IPS-NIHi7 (cell line): ENCODE measurements around the gene LSM7.

Experiments used
- DNase-seq: peaks from one replicate; pipeline ENCODE4 v3.0.0; 2012; ENCODE audit warnings: mixed read lengths; ENCODE audit errors: extremely low spot score

Gene LSM7

GRCh38 chr19:2323707-2324106, 4.7 kb downstream of the LSM7 start:
- DNase-seq, result no peak

DNA sequence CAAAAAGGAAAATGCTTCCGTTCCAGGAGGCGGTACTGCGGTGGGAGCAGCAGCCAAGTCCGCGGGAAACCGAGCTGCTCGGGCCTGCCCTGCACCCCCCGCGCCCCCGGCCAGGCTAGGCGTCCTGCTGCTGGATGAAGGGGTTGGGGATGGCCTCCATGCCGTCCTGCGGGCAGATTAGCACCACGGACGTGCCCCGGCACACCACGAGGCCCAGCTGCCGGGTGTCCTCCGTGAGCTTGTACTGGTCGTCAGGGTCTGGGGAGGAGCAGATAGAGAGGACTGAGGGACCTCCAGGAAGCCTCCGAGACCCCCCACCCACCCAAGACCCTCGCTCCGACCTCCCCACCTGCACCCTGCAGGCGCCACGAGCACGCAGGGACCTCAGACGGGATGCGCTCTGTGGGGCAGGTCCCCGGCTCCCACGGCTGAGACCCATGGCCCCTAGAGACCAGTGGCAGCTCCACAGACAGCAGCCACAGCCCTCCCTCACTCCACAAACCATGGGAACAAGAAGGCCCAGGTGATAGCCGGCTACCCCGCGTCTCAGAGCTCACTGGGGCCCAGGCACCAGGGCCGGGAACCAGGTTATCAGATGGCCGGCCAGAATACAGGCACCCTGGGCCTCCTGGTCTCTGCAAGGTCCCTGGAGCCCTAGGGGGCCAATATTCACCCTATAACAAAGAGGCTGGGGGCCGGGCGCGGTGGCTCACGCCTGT, 6.7 kb downstream of the LSM7 start:
- no peak for DNase-seq

DNA sequence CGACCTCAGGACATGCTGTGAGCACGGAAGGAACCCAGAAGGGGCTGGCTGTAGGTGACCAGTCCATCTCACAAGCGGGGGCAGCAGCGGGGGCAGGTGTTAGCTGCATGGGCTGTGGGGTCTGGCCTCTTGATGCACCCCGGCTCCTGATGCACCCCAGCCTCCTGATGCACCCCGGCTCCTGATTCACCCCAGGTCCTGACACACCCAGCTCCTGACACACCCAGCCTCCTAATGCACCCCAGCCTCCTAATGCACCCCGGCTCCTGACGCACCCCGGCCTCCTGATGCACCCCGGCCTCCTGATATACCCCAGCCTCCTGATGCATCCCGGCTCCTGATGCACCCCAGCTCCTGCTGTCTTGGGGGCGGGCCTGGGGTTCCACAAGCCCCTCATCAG, 7.4 kb downstream of the LSM7 start:
- DNase-seq, result no peak

GRCh38 chr19:2320049-2320448, 8.3 kb downstream of the LSM7 start:
- no peak for DNase-seq

- no peak for DNase-seq
Measured at GRCh38 chr19:2319551-2319950, 8.8 kb downstream of the LSM7 start.

DNA sequence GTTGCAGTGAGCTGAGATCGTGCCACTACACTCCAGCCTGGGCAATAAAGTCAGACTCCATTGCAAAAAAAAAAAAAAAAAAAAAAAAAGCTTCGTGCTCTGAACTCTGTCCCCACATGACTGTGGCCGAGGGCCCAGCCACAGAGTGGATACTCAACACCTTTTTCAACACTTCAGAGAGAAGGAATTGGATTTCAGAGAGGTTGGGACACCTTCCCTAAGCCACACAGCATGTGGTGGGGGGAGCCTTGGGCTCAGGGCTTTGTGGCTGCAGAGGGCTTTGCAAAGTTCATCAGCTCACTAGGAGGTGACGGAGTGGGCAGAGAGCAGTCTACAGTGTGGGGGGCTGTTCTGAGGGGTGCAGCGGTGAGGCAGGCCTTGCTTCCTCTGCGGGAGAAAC, 9.5 kb downstream of the LSM7 start:
- no peak for DNase-seq

DNA sequence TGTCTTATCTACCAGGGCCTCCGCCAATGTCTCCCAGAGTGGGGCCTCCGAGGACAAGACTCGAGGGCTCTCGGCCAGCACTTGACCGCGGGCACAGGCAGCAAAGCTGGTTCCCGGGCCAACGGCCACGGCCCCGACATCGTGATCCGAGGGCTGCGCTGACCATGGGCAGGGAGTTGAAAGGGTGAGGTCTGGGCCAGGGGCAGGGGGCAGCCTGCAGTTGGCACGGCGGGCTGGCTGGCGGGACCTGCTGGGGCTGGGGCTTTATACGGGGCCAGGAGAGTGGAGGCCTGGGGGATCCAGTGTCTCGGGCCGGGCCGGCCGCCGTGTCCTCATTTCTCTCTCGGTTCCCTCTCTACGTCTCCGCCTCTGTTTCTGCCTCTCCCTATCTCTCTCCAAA, 10.6 kb downstream of the LSM7 start:
- DNase-seq, result no peak

DNA sequence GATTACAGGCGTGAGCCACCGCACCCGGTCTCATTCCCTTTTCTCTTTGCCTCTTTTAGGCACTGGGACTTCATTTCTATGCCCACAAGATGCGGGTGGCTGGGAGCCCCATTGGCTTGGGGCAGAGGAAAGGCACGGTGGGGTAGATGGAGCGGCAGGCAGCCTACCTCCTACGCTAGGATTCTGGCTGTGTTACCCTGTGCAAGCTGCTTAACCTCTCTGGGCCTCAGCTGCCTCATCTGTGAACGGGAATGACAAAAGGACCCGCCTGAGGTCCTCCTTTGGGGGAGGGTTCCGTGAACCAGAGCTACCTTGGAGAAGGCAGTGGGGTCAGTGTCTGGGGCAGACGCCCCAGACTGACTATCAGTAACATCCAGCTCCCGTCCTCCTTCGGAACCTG, 11.1 kb downstream of the LSM7 start:
- DNase-seq, result no peak

DNA sequence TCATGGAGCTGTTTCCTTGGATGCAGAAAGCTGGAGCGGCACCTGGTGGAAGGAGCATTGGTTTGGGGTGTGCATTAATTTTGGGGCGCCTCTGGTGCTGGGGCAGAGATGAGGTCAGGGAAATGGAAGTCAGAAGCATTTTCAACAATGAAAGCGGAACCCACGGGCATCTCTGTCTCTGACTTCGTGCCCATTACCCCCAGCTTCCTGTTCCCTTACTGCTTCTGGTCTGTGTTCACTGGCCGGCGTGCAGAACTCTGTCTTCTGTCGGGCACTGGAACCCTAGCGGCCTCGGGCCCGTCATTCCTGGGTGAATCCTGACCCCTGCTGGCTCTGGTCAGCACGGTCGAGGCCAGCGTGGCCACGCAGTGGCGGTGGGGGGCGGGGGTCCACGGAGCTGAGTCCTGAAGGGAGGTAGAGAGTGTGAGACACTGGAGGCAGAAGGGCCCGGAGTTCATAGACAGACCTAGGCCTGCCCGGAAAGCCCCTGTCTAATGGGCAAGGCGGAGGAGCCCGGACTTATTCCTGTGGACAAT, 12.5 kb downstream of the LSM7 start:
- peak; percentile 79 for DNase-seq

DNA sequence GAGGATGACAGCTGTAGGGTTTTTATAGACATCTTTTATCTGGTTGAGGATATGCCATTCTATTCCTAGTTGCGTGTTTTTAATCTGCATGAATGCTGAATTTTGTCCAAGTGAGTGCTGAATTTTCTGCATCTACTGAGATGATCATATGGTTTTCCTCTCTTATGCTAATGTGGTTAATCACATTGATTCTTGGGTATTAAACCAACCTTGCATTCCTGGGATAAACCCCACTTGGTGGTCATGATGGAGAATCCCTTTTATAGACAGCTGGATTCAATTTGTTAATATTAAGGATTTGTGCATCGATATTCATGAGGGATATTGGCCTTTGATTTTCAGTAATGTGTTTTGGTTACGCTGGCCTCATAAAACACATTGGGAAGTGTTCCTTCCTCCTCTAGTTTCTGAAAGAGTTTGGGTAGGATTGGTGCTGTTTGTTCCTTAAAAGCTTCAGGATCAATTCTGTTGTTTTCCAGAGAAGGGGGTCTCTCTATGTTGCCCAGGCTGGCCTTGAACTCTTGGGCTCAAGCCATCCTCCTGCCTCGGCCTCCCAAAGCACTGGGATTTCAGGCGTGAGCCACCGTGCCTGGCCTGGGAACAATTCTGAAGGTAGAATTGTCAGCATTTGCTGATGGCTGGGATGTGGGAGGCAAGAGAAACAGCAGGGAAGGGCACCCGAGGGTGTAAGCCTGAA, 13.1 kb downstream of the LSM7 start:
- DNase-seq, result no peak

- DNase-seq, result peak; percentile 59
Measured at GRCh38 chr19:2312820-2313501, 15.4 kb downstream of the LSM7 start.

- no peak for DNase-seq
Measured at GRCh38 chr19:2311093-2311492, 17.3 kb downstream of the LSM7 start.

DNA sequence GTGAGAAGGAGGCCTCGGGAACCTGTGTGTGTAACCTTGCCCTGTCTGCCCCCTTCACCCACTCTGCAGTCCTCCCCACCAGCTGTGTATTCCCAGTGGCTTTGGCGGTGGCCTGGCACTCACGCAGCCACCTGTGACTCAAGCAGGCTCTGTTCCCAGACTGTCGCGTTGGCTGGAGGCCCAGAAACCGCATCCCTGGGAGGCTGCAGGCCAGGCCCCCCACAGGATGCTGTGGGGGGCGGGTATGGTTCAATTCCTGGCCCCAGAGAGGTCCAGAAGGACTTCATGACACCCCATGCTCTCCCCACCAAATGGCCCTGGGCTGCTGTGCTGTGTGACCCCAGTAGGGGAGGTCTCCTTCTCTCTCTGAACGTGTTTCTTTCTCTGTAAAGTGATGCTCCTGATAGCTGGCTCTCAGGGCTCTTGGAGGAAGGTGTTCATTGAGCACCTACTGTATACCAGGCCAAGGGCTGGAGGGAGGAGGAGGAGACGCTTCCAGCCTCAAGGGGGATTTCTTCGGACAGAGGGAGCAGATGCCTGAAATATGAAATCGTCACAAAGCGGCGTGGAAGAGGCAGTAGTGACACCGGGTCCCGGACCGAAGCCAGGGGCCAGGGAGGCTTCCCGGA, 18.5 kb downstream of the LSM7 start:
- DNase-seq, result no peak

DNA sequence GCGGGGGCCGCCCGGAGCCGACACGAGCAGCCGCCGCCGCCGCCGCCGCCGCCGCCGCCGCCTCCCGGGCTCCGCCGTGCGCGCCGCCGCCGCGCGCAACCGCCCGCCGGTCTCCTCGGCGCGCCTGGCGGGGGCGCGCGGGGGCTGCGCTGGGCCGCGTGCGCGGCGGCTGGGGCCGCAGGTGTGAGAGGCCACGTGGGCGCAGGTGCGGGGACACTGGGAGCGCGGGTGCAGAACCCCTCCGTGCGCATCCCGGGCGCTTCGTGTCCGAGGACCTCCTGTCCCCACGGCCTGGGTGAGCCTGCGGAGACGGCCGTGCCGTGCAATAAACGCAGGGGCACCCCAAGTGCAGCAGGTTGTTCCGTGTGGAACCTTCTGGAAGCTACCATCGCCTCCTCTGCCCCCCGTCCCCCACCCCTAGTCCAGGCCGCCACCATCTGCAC, 20.3 kb downstream of the LSM7 start, which contains the start of gene LINGO3:
LINGO3 (minus strand) TSS at position 41 of the 443 bp plus-strand sequence. CDS start 16,378 bp downstream, outside the sequence.
- DNase-seq, result peak; percentile 40

GRCh38 chr19:2307518-2308012, 20.8 kb downstream of the LSM7 start:
- DNase-seq, result no peak

- no peak for DNase-seq
Measured at GRCh38 chr19:2306971-2307370, 21.4 kb downstream of the LSM7 start.

- no peak for DNase-seq
Measured at GRCh38 chr19:2306281-2306806, 22.0 kb downstream of the LSM7 start.

GRCh38 chr19:2305452-2306280, 22.7 kb downstream of the LSM7 start:
- DNase-seq, result no peak

- no peak for DNase-seq
Measured at GRCh38 chr19:2303211-2303798, 25.1 kb downstream of the LSM7 start.
